SK-N-SH (cell line): ENCODE results near the gene DDI2. TPM values are rescaled to one million over a fixed set of nuclear protein-coding genes. Genes with fewer than 3 reads are reported as not detected.
"Not testable (repeated sequence)": the region's sequence is repeated elsewhere in the genome, so short reads cannot be mapped to it uniquely, and the experiment has no call there.

Experiments
- CTCF ChIA-PET: fragments of 300-600, 350-600 bp; formaldehyde crosslinking; extraction: SDS; loops from one replicate; lab custom pipeline; 2021; lab: Yijun Ruan, JAX
- POLR2A ChIA-PET: fragments of 350-600 bp; sonication (Branson Sonifier 250); formaldehyde crosslinking; extraction: SDS; loops from one replicate; lab custom pipeline; 2020; ENCODE audit warnings: antibody characterized with exemption, inconsistent platforms; lab: Yijun Ruan, JAX
- DNase-seq: peaks from one replicate; pipeline ENCODE4 v3.0.0; 2012
- H2AFZ ChIP-seq: fragments of 200-600 bp; sonication (generic); 2 replicates; pipeline ENCODE4 v1.8.1; 2016; ENCODE audit warnings: antibody characterized with exemption, mild to moderate bottlenecking, low read depth
- H3F3A ChIP-seq: fragments of 200-600 bp; sonication (generic); replicated peaks from 2 replicates; pipeline ENCODE3; 2016; ENCODE audit warnings: antibody characterized with exemption, mild to moderate bottlenecking; ENCODE audit not compliant: insufficient read depth
- H3K27ac ChIP-seq, 2 experiments: fragments of 200-500 bp in 1 of 2; fragments of 200-600 bp in 1 of 2; sonication (Bioruptor generic) in 1 of 2; sonication (generic), shearing (Covaris generic) in 1 of 2; 2 replicates each; pipeline versions ENCODE4 v1.5.1 to v1.6.1; 2014 to 2016; ENCODE audit warnings: low read depth in 2 of 2, inconsistent platforms in 1 of 2, low read length in 1 of 2, mild to moderate bottlenecking in 1 of 2, mixed read lengths in 1 of 2
- H3K27me3 ChIP-seq: fragments of 200-600 bp; sonication (generic), shearing (Covaris generic); 2 replicates; pipeline ENCODE4 v1.6.1; 2016; ENCODE audit warnings: mixed run types; ENCODE audit not compliant: insufficient read depth
- H3K36me3 ChIP-seq, 2 experiments: fragments of 200-500 bp in 1 of 2; fragments of 200-600 bp in 1 of 2; sonication (Bioruptor generic) in 1 of 2; sonication (generic) in 1 of 2; replicated peaks in 1 of 2; 2 replicates each; pipeline versions ENCODE3 to v1.5.1; 2014 to 2016; ENCODE audit warnings: low read length in 1 of 2, mild to moderate bottlenecking in 1 of 2; ENCODE audit not compliant: insufficient read depth in 2 of 2, control insufficient read depth in 1 of 2
- H3K4me1 ChIP-seq, 2 experiments: fragments of 200-500 bp in 1 of 2; fragments of 200-600 bp in 1 of 2; sonication (Bioruptor generic) in 1 of 2; sonication (generic), shearing (Covaris generic) in 1 of 2; 2 replicates each; pipeline versions ENCODE4 v1.5.1 to v1.6.1; 2014 to 2016; ENCODE audit warnings: low read depth in 1 of 2, low read length in 1 of 2, mixed run types in 1 of 2; ENCODE audit not compliant: insufficient read depth in 2 of 2, control insufficient read depth in 1 of 2
- H3K4me2 ChIP-seq: fragments of 200-600 bp; sonication (generic), shearing (Covaris generic); 2 replicates; pipeline ENCODE4 v1.6.1; 2017; ENCODE audit warnings: mixed run types
- H3K4me3 ChIP-seq, 2 experiments: fragments of 200-500 bp in 1 of 2; fragments of 200-600 bp in 1 of 2; sonication (Bioruptor generic) in 1 of 2; sonication (generic), shearing (Covaris generic) in 1 of 2; 2 replicates each; pipeline versions ENCODE4 v1.5.1 to v1.8.1; 2014 to 2016; ENCODE audit warnings: low read depth in 2 of 2, inconsistent platforms in 1 of 2, low read length in 1 of 2, mild to moderate bottlenecking in 1 of 2, mixed read lengths in 1 of 2, moderate library complexity in 1 of 2
- H3K79me2 ChIP-seq: fragments of 200-600 bp; sonication (generic); 2 replicates; pipeline ENCODE4 v1.8.1; 2017; ENCODE audit warnings: mild to moderate bottlenecking; ENCODE audit not compliant: insufficient read depth
- H3K9ac ChIP-seq: fragments of 200-600 bp; sonication (generic); 2 replicates; pipeline ENCODE4 v1.6.1; 2017; ENCODE audit warnings: mixed run types
- H3K9me2 ChIP-seq: fragments of 200-600 bp; sonication (generic); 2 replicates; pipeline ENCODE4 v1.6.1; 2017; ENCODE audit warnings: mixed run types
- H3K9me3 ChIP-seq: fragments of 200-600 bp; sonication (generic); 2 replicates; pipeline ENCODE4 v1.6.1; 2017; ENCODE audit warnings: mixed run types, mild to moderate bottlenecking, moderate library complexity
- H4K20me1 ChIP-seq: fragments of 200-600 bp; sonication (generic); 2 replicates; pipeline ENCODE4 v1.6.1; 2017; ENCODE audit warnings: mild to moderate bottlenecking, mixed run types; ENCODE audit not compliant: insufficient read depth
- CHD2 ChIP-seq: fragments of 150-350 bp; IDR thresholded peaks from 2 replicates; pipeline ENCODE4 v1.6.1; 2018; ENCODE audit warnings: low read length; ENCODE audit not compliant: partially characterized antibody
- ELF1 ChIP-seq: IDR thresholded peaks from 2 replicates; pipeline ENCODE4 v1.4.0; 2012
- EZH2phosphoT487 ChIP-seq: fragments of 200-600 bp; sonication (generic); IDR thresholded peaks from 2 replicates; pipeline ENCODE4 v1.6.1; 2017; ENCODE audit warnings: low read depth, mixed run types, mild to moderate bottlenecking, antibody characterized with exemption, moderate library complexity, borderline replicate concordance
- FOSL2 ChIP-seq: IDR thresholded peaks from 2 replicates; pipeline ENCODE4 v1.4.0; 2012; ENCODE audit warnings: low read depth, mild to moderate bottlenecking, moderate library complexity, borderline replicate concordance
- GATA2 ChIP-seq: sonication (generic); formaldehyde crosslinking; IDR thresholded peaks from 2 replicates; pipeline ENCODE4 v1.5.0; 2020; ENCODE audit warnings: mild to moderate bottlenecking, missing genetic modification reagents
- IRF3 ChIP-seq: fragments of 150-350 bp; IDR thresholded peaks from 2 replicates; pipeline ENCODE4 v1.6.1; 2016; ENCODE audit warnings: mild to moderate bottlenecking, low read depth, low read length
- MAX ChIP-seq: IDR thresholded peaks from 2 replicates; pipeline ENCODE4 v1.4.0; 2012; ENCODE audit warnings: low read depth
- NRF1 ChIP-seq: IDR thresholded peaks from 2 replicates; pipeline ENCODE4 v1.6.1; 2012; ENCODE audit warnings: low read depth, mild to moderate bottlenecking, low read length
- PBX3 ChIP-seq: IDR thresholded peaks from 2 replicates; pipeline ENCODE4; 2012
- RXRA ChIP-seq: IDR thresholded peaks from 2 replicates; pipeline ENCODE4 v1.4.0; 2012; ENCODE audit warnings: low read depth, mild to moderate bottlenecking, borderline replicate concordance
- SIN3A ChIP-seq: IDR thresholded peaks from 2 replicates; pipeline ENCODE4 v1.6.1; 2012; ENCODE audit warnings: low read depth, mild to moderate bottlenecking, low read length, moderate library complexity, borderline replicate concordance
- TCF12 ChIP-seq: IDR thresholded peaks from 2 replicates; pipeline ENCODE4 v1.4.0; 2012
- USF1 ChIP-seq: IDR thresholded peaks from 2 replicates; pipeline ENCODE4 v1.4.0; 2012; ENCODE audit warnings: low read depth, borderline replicate concordance
- ZBTB33 ChIP-seq: IDR thresholded peaks from 2 replicates; pipeline ENCODE4 v1.4.0; 2012; ENCODE audit warnings: low read depth, borderline replicate concordance
- WGBS: methylation state at CpG from one replicate; pipeline ENCODE4 v1.1.6; 2017; ENCODE audit warnings: low lambda C conversion rate; 5-methylcytosine and 5-hydroxymethylcytosine counted together
- polyA plus RNA-seq, 3 experiments: library from polyadenylated mRNA; depleted of rRNA; stranded (reverse); fragments of >200 nt; gene quantifications; 2 replicates each; pipeline ENCODE4 v1.2.3, GENCODE V29; 2012

DDI2 gene
- polyA plus RNA-seq, 1 of the 3 experiments (the other 2 are of a cell fraction): 2.8 TPM

- Histone ChIP-seq H3K27me3 (no peaks in the 10 kb centered on the region), H3K36me3 (peaks cover 9 to 50% of the 10 kb centered on the region in 2 experiments), H3K79me2 (no peaks in the 10 kb centered on the region; the same call in 1 of the 2 replicates), H3K4me2 (no peak overlapping the region), H2AFZ (no peak overlapping the region), H4K20me1 (no peaks in the 10 kb centered on the region), H3K4me1 (no peaks in the 10 kb centered on the region), H3K9me2 (no peaks in the 10 kb centered on the region), H3K9me3 (no peaks in the 10 kb centered on the region), H3K9ac (no peak overlapping the region), H3F3A (peaks cover 4% of the 10 kb centered on the region), H3K4me3 (no peak overlapping the region), H3K27ac (no peak overlapping the region)
- ChIA-PET POLR2A (no interaction called here), CTCF (no interaction called here)
- DNase-seq: no peak
- TF ChIP-seq EZH2phosphoT487 (no peak), RXRA (no peak), CHD2 (no peak), FOSL2 (no peak), IRF3 (no peak), USF1 (no peak), ELF1 (no peak), NRF1 (no peak), PBX3 (no peak)
- 95% methylated on average over 1 of the region's 1 CpG for WGBS
Measured at GRCh38 chr1:15649937-15650336, 32.7 kb downstream of the DDI2 start.

- Histone ChIP-seq H2AFZ (no peak overlapping the region), H3F3A (peaks cover 7% of the 10 kb centered on the region), H3K36me3 (peaks cover 7 to 55% of the 10 kb centered on the region in 2 experiments), H3K27ac (no peak overlapping the region), H3K9ac (no peak overlapping the region)
- DNase-seq: no peak
- TF ChIP-seq MAX: no peak
- TF ChIP-seq RXRA: no peak
- no peak for TF ChIP-seq ELF1
- TF ChIP-seq GATA2 (CRISPR knock-in tag): no peak
- no peak for TF ChIP-seq ZBTB33
- no peak for TF ChIP-seq EZH2phosphoT487
- TF ChIP-seq SIN3A: no peak
- TF ChIP-seq TCF12: no peak
- TF ChIP-seq, all 33 proteins: peak for 0
- Histone ChIP-seq H3K9me3 (no peaks in the 10 kb centered on the region), H3K27me3 (no peaks in the 10 kb centered on the region), H3K79me2 (no peaks in the 10 kb centered on the region; the same call in 1 of the 2 replicates), H3K9me2 (no peaks in the 10 kb centered on the region), H3K4me3 (no peak overlapping the region), H3K4me1 (no peaks in the 10 kb centered on the region), H3K4me2 (no peak overlapping the region), H4K20me1 (no peaks in the 10 kb centered on the region)
- POLR2A ChIA-PET: no interaction called here
- CTCF ChIA-PET: no interaction called here
- WGBS: 94% methylated on average over 2 of the region's 2 CpGs
Measured at GRCh38 chr1:15650433-15650832, 33.2 kb downstream of the DDI2 start.

GRCh38 chr1:15652130-15652529, 34.9 kb downstream of the DDI2 start:
- CTCF ChIA-PET, POLR2A ChIA-PET, H3K4me2 ChIP-seq, H2AFZ ChIP-seq, DNase-seq, H3F3A ChIP-seq, H3K27ac ChIP-seq, H3K79me2 ChIP-seq, H3K4me1 ChIP-seq, H3K4me3 ChIP-seq, H3K27me3 ChIP-seq, H3K9me2 ChIP-seq, H3K9ac ChIP-seq, H3K9me3 ChIP-seq, H4K20me1 ChIP-seq: not testable (repeated sequence)
- peaks cover 17 to 68% of the 10 kb centered on the region in 2 experiments for H3K36me3 ChIP-seq
- 81% methylated on average over 4 of the region's 6 CpGs for WGBS
